Thyroid gland (tissue), 4 donors: ENCODE data around the gene HNF1B.
A peak's percentile ranks its signal among the peaks of the same experiment; 100 is the strongest.

Source experiments
- CTCF ChIP-seq, 6 experiments: fragments of 200-600 bp in 3 of 6; fragments of 450-650 bp in 3 of 6; sonication (generic) in 3 of 6; IDR thresholded peaks; one replicate each; pipeline ENCODE4 v1.5.1; 2016 to 2019; ENCODE audit warnings: antibody characterized with exemption in 6 of 6, mild to moderate bottlenecking in 2 of 6, inconsistent platforms in 1 of 6, moderate library complexity in 1 of 6
- POLR2A ChIP-seq, 2 donors: fragments of 450-650 bp; IDR thresholded peaks; one replicate each; pipeline ENCODE4 v1.6.1; 2017; ENCODE audit warnings: antibody characterized with exemption in 2 of 2, mild to moderate bottlenecking in 2 of 2, moderate library complexity in 1 of 2

GRCh38 chr17:37791447-37792399 lies 46.9 kb upstream of the HNF1B start:
- TF ChIP-seq CTCF (IDR thresholded peaks at IDR 0.05) = peak in 3 of 6 experiments; percentile 28 to 29 (median 29)
- TF ChIP-seq POLR2A (IDR thresholded peaks at IDR 0.05) = no peak
